ENCODE data around the gene KDM6A.
"Not testable (repeated sequence)": the region's sequence is repeated elsewhere in the genome, so short reads cannot be mapped to it uniquely, and the experiment has no call there.

KDM6A gene

GRCh38 chrX:44945736-44946135, 72.7 kb downstream of the KDM6A start:
- Histone ChIP-seq H3K4me3 (ENCODE audit: low read length) (no peak overlapping the region), H3K9me3 (ENCODE audit: control insufficient read depth, insufficient read depth, low read length) (no peaks in the 10 kb centered on the region), H3K36me3 (ENCODE audit: control insufficient read depth, insufficient read depth, low read length) (no peaks in the 10 kb centered on the region), H3K27me3 (ENCODE audit: control insufficient read depth, insufficient read depth, low read length) (no peaks in the 10 kb centered on the region), H3K27ac (ENCODE audit: low read length) (no peak overlapping the region), H3K4me1 (ENCODE audit: control insufficient read depth, insufficient read depth, low read length) (no peaks in the 10 kb centered on the region)
- no CpG with 5 or more reads among the region's 4 CpGs for WGBS (ENCODE audit: insufficient coverage, insufficient read length)
- no peak for DNase-seq (ENCODE audit: low read depth, low spot score)

- no peaks in the 10 kb centered on the region for H3K4me1 ChIP-seq (ENCODE audit: control insufficient read depth, insufficient read depth, low read length)
- no peaks in the 10 kb centered on the region for H3K9me3 ChIP-seq (ENCODE audit: control insufficient read depth, insufficient read depth, low read length)
- no CpG with 5 or more reads among the region's 4 CpGs for WGBS (ENCODE audit: insufficient coverage, insufficient read length)
- no peak for DNase-seq (ENCODE audit: low read depth, low spot score)
- no peaks in the 10 kb centered on the region for H3K36me3 ChIP-seq (ENCODE audit: control insufficient read depth, insufficient read depth, low read length)
- no peak overlapping the region for H3K27ac ChIP-seq (ENCODE audit: low read length)
- H3K27me3 ChIP-seq (ENCODE audit: control insufficient read depth, insufficient read depth, low read length): no peaks in the 10 kb centered on the region
- no peak overlapping the region for H3K4me3 ChIP-seq (ENCODE audit: low read length)
These were observed 73.8 kb downstream of the KDM6A start for GRCh38 chrX:44946771-44947170.

- no peak overlapping the region for H3K27ac ChIP-seq (ENCODE audit: low read length)
- no CpG with 5 or more reads among the region's 4 CpGs for WGBS (ENCODE audit: insufficient coverage, insufficient read length)
- H3K36me3 ChIP-seq (ENCODE audit: control insufficient read depth, insufficient read depth, low read length): no peaks in the 10 kb centered on the region
- DNase-seq (ENCODE audit: low read depth, low spot score): no peak
- no peaks in the 10 kb centered on the region for H3K27me3 ChIP-seq (ENCODE audit: control insufficient read depth, insufficient read depth, low read length)
- no peaks in the 10 kb centered on the region for H3K9me3 ChIP-seq (ENCODE audit: control insufficient read depth, insufficient read depth, low read length)
- no peak overlapping the region for H3K4me3 ChIP-seq (ENCODE audit: low read length)
- no peaks in the 10 kb centered on the region for H3K4me1 ChIP-seq (ENCODE audit: control insufficient read depth, insufficient read depth, low read length)
These were observed 75.0 kb downstream of the KDM6A start for GRCh38 chrX:44947995-44948394.

GRCh38 chrX:44948406-44948805, 75.4 kb downstream of the KDM6A start:
- DNase-seq (ENCODE audit: low read depth, low spot score): no peak
- H3K27ac ChIP-seq (ENCODE audit: low read length): no peak overlapping the region
- H3K9me3 ChIP-seq (ENCODE audit: control insufficient read depth, insufficient read depth, low read length): no peaks in the 10 kb centered on the region
- H3K27me3 ChIP-seq (ENCODE audit: control insufficient read depth, insufficient read depth, low read length): no peaks in the 10 kb centered on the region
- H3K36me3 ChIP-seq (ENCODE audit: control insufficient read depth, insufficient read depth, low read length): no peaks in the 10 kb centered on the region
- H3K4me3 ChIP-seq (ENCODE audit: low read length): no peak overlapping the region
- WGBS (ENCODE audit: insufficient coverage, insufficient read length): no CpG with 5 or more reads among the region's 2 CpGs
- H3K4me1 ChIP-seq (ENCODE audit: control insufficient read depth, insufficient read depth, low read length): no peaks in the 10 kb centered on the region

DNA sequence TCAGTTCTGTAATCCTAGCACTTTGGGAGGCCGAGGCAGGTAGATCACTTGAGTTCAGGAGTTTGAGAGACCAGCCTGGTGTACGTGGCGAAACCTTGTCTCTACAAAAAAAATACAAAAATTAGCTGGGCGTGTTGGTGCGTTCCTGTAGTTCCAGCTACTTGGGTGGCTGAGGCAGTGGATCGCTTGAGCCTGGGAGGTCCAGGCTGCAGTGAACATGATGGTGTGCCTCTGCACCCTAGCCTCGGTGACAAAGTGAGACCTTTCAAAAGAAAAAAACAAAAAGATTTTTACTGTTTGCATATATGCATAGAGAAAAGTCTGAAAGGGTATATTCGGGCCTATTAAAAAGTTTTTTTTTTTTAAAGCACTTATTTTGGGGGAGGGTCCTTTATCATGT, 76.1 kb downstream of the KDM6A start:
- H3K4me3 ChIP-seq (ENCODE audit: low read length): no peak overlapping the region
- no peak overlapping the region for H3K27ac ChIP-seq (ENCODE audit: low read length)
- no peak for DNase-seq (ENCODE audit: low read depth, low spot score)

GRCh38 chrX:44950471-44951366, 77.7 kb downstream of the KDM6A start:
- H3K4me3 ChIP-seq (ENCODE audit: low read length): peak overlapping the region; percentile 38; the same call in 1 of the 2 replicates
- H3K27ac ChIP-seq (ENCODE audit: low read length): not testable (repeated sequence)

More for the DNA sequence above, 76.1 kb downstream of the KDM6A start:
- Histone ChIP-seq H3K27me3 (ENCODE audit: control insufficient read depth, insufficient read depth, low read length) (no peaks in the 10 kb centered on the region), H3K36me3 (ENCODE audit: control insufficient read depth, insufficient read depth, low read length) (no peaks in the 10 kb centered on the region), H3K4me1 (ENCODE audit: control insufficient read depth, insufficient read depth, low read length) (no peaks in the 10 kb centered on the region), H3K9me3 (ENCODE audit: control insufficient read depth, insufficient read depth, low read length) (no peaks in the 10 kb centered on the region)
- WGBS (ENCODE audit: insufficient coverage, insufficient read length): no CpG with 5 or more reads among the region's 8 CpGs

DNA sequence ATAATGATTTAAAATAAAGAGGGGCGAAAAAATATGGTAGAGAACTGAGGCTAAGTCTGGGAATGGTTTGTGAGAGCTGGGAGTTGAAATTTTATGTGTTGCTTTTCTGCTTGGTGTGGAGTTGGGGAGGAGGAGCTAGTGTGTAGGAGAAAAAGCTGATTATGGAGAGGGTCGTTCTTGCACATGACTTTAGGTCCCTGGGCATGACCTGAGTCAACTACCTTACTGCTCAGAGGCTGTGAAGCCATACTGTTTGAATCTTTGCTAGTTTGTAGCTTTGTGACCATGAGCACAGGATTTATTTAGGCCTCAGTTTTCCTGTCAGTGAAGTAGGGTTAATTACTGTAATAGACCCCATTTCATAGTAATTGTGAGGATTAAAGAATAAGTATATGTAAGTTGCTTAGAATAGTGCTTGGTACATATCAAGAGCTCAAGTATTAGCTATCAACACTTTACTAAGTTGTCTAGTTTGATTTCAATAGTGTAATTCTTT, 78.6 kb downstream of the KDM6A start:
- Histone ChIP-seq H3K9me3 (ENCODE audit: control insufficient read depth, insufficient read depth, low read length) (no peaks in the 10 kb centered on the region), H3K4me1 (ENCODE audit: control insufficient read depth, insufficient read depth, low read length) (no peaks in the 10 kb centered on the region), H3K36me3 (ENCODE audit: control insufficient read depth, insufficient read depth, low read length) (no peaks in the 10 kb centered on the region), H3K27me3 (ENCODE audit: control insufficient read depth, insufficient read depth, low read length) (no peaks in the 10 kb centered on the region), H3K27ac (ENCODE audit: low read length) (no peak overlapping the region), H3K4me3 (ENCODE audit: low read length) (peak overlapping the region; percentile 60; the same call in 1 of the 2 replicates)
- no CpG with 5 or more reads among the region's 2 CpGs for WGBS (ENCODE audit: insufficient coverage, insufficient read length)
- DNase-seq (ENCODE audit: low read depth, low spot score): no peak

More at GRCh38 chrX:44950471-44951366, 77.7 kb downstream of the KDM6A start:
- H3K36me3 ChIP-seq (ENCODE audit: control insufficient read depth, insufficient read depth, low read length); H3K4me1 ChIP-seq (ENCODE audit: control insufficient read depth, insufficient read depth, low read length); H3K9me3 ChIP-seq (ENCODE audit: control insufficient read depth, insufficient read depth, low read length); H3K27me3 ChIP-seq (ENCODE audit: control insufficient read depth, insufficient read depth, low read length): not testable (repeated sequence)
- WGBS (ENCODE audit: insufficient coverage, insufficient read length): no CpG with 5 or more reads among the region's 9 CpGs
- DNase-seq (ENCODE audit: low read depth, low spot score): peak; percentile 25

DNA sequence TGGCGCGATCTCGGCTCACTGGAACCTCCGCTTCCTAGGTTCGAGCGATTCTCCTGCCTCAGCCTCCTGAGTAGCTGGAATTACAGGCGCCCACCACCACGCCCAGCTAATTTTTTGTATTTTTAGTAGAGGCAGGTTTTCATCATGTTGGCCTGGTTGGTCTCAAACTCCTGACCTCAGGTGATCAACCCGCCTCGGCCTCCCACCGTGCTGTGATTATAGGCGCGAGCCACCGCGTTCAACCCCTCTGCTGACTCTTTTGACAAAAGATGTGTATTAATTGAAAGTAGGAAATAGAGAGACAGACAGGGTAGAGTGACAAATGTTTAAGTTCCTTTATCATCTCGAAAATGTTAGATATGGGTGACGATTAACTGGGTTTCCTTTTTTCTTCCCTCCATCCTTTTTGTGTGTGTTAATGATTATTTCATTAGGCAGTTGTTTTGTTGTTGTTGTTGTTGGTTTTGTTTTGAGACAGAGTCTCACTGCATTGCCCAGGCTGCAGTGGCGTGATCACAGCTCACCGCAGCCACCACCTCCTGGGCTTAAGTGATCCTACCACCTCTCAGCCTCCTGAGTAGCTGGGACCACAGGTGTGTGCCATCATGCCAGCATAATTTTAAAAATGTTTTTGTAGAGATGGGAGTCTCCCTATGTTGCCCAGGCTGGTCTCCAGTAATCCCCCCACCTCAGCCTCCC, 79.5 kb downstream of the KDM6A start:
- no CpG with 5 or more reads among the region's 19 CpGs for WGBS (ENCODE audit: insufficient coverage, insufficient read length)
- Histone ChIP-seq H3K9me3 (ENCODE audit: control insufficient read depth, insufficient read depth, low read length) (no peaks in the 10 kb centered on the region), H3K4me1 (ENCODE audit: control insufficient read depth, insufficient read depth, low read length) (no peaks in the 10 kb centered on the region), H3K27me3 (ENCODE audit: control insufficient read depth, insufficient read depth, low read length) (no peaks in the 10 kb centered on the region), H3K4me3 (ENCODE audit: low read length) (peak overlapping the region; percentile 41; the same call in 1 of the 2 replicates), H3K36me3 (ENCODE audit: control insufficient read depth, insufficient read depth, low read length) (no peaks in the 10 kb centered on the region), H3K27ac (ENCODE audit: low read length) (no peak overlapping the region)
- DNase-seq (ENCODE audit: low read depth, low spot score): no peak

GRCh38 chrX:44953734-44954502, 80.9 kb downstream of the KDM6A start:
- no CpG with 5 or more reads among the region's 11 CpGs for WGBS (ENCODE audit: insufficient coverage, insufficient read length)
- no peaks in the 10 kb centered on the region for H3K36me3 ChIP-seq (ENCODE audit: control insufficient read depth, insufficient read depth, low read length)
- no peak for DNase-seq (ENCODE audit: low read depth, low spot score)
- no peak overlapping the region for H3K27ac ChIP-seq (ENCODE audit: low read length)
- no peaks in the 10 kb centered on the region for H3K9me3 ChIP-seq (ENCODE audit: control insufficient read depth, insufficient read depth, low read length)
- no peak overlapping the region for H3K4me3 ChIP-seq (ENCODE audit: low read length)
- H3K27me3 ChIP-seq (ENCODE audit: control insufficient read depth, insufficient read depth, low read length): no peaks in the 10 kb centered on the region
- no peaks in the 10 kb centered on the region for H3K4me1 ChIP-seq (ENCODE audit: control insufficient read depth, insufficient read depth, low read length)

DNA sequence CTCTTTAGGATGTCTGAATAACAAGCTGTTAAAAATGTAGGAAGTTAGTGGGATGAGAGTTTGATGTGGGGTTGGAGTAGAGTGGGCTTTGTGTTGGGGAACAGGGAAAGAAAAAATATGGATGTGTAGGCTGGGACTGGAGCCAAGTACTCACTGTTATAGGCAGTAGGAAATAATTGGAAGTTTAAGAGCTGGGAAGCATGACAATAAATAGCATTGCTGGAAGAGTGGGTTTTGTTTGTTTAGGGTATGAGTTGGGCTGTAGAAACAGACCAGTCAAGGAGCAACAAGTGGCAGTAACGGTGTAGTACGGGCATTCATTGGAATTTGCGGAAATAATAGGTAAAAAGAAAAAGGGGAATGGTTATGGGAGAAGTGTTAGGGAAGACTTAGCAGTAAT, 81.6 kb downstream of the KDM6A start:
- 100% methylated on average over 2 of the region's 3 CpGs for WGBS (ENCODE audit: insufficient coverage, insufficient read length)

More for the DNA sequence above, 81.6 kb downstream of the KDM6A start:
- Histone ChIP-seq H3K27ac (ENCODE audit: low read length) (no peak overlapping the region), H3K4me3 (ENCODE audit: low read length) (no peak overlapping the region), H3K9me3 (ENCODE audit: control insufficient read depth, insufficient read depth, low read length) (no peaks in the 10 kb centered on the region), H3K4me1 (ENCODE audit: control insufficient read depth, insufficient read depth, low read length) (no peaks in the 10 kb centered on the region), H3K27me3 (ENCODE audit: control insufficient read depth, insufficient read depth, low read length) (no peaks in the 10 kb centered on the region), H3K36me3 (ENCODE audit: control insufficient read depth, insufficient read depth, low read length) (no peaks in the 10 kb centered on the region)
- no peak for DNase-seq (ENCODE audit: low read depth, low spot score)

Data from iPS DF 6.9 (cell line).